Kidney epithelial cell (primary cell): Measurements from ENCODE around the gene WDFY3. TPM values are rescaled to one million over a fixed set of nuclear protein-coding genes. Genes with fewer than 3 reads are reported as not detected.

Experiments
- DNase-seq: peaks from one replicate; pipeline ENCODE4 v3.0.0-alpha.2; 2010; ENCODE audit warnings: low read depth
- H3K27me3 ChIP-seq: 2 replicates; pipeline ENCODE4 v1.6.0; 2011; ENCODE audit warnings: low read length; ENCODE audit not compliant: control insufficient read depth, insufficient read depth
- H3K36me3 ChIP-seq: 2 replicates; pipeline ENCODE4 v1.5.1; 2011; ENCODE audit warnings: low read length; ENCODE audit not compliant: control insufficient read depth, insufficient read depth
- H3K4me3 ChIP-seq: 2 replicates; pipeline ENCODE4 v1.5.1; 2011; ENCODE audit warnings: low read depth, mild to moderate bottlenecking, control low read depth, low read length
- total RNA-seq: library from RNA; depleted of rRNA; stranded (reverse); fragments of >200 nt; gene quantifications from 2 replicates; pipeline ENCODE4 v1.2.3, GENCODE V29; 2015
- TF ChIP-seq, protein P1 (sequence below): IDR thresholded peaks from 2 replicates; pipeline ENCODE4 v1.5.1; 2011; ENCODE audit warnings: mild to moderate bottlenecking, moderate library complexity, low read length, control low read depth, inconsistent platforms; ENCODE audit not compliant: insufficient read depth, poor library complexity, severe bottlenecking

WDFY3 gene
- total RNA-seq, 1 donor from 2014 or later = 54.4 TPM

GRCh38 chr4:84956014-84956413 lies 10.5 kb downstream of the WDFY3 start:
- no peak for DNase-seq
- no peak overlapping the region for H3K4me3 ChIP-seq
- no peaks in the 10 kb centered on the region for H3K36me3 ChIP-seq
- TF ChIP-seq, protein P1, sequence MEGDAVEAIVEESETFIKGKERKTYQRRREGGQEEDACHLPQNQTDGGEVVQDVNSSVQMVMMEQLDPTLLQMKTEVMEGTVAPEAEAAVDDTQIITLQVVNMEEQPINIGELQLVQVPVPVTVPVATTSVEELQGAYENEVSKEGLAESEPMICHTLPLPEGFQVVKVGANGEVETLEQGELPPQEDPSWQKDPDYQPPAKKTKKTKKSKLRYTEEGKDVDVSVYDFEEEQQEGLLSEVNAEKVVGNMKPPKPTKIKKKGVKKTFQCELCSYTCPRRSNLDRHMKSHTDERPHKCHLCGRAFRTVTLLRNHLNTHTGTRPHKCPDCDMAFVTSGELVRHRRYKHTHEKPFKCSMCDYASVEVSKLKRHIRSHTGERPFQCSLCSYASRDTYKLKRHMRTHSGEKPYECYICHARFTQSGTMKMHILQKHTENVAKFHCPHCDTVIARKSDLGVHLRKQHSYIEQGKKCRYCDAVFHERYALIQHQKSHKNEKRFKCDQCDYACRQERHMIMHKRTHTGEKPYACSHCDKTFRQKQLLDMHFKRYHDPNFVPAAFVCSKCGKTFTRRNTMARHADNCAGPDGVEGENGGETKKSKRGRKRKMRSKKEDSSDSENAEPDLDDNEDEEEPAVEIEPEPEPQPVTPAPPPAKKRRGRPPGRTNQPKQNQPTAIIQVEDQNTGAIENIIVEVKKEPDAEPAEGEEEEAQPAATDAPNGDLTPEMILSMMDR = no peak
- H3K27me3 ChIP-seq = no peaks in the 10 kb centered on the region

DNA sequence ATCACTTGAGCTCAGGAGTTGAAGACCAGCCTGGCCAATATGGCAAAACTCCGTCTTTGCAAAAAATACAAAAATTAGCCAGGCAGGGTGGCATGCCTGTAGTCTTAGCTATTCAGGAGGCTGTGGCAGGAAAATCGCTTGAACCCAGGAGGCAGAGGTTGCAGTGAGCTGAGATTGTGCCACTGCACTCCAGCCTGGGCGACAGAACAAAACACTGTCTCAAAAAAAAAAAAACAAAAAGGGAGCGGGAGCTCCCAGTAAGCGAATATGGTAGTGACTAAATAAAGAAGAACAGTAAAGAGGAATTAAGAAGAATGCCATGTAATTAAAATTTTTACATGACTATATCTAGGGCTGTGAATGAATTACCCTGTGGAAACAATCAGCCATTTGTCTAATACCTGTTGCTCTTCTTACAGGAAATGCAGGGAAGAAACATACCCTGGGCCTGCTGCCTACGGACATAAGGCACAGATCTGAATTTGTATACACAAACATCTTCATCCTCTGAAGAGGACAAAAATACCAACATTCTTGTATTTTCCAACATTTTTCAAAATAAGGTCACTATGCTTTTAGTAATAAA lies 11.4 kb downstream of the WDFY3 start:
- TF ChIP-seq, protein P1 = no peak
- DNase-seq = no peak
- Histone ChIP-seq H3K36me3 (no peaks in the 10 kb centered on the region), H3K27me3 (no peaks in the 10 kb centered on the region), H3K4me3 (no peak overlapping the region)

DNA sequence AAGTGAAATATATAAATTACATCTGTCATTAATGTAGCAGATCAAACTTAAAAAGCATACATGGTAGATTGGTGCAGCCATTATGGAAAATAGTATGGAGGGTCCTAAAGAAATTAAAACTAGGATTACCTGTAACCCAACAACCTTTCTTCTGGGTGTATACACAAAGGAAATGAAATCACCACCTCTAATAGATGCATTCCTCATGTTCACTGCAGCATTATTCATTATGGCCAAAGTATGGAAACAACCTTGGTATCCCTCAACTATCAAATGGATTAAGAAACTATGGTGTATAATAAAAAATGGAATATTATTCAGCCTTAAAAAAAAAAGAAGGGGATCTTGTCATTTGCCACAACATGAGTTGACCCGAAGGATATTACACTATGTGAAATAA lies 13.7 kb downstream of the WDFY3 start:
- TF ChIP-seq, protein P1 = no peak
- no peaks in the 10 kb centered on the region for H3K36me3 ChIP-seq
- H3K4me3 ChIP-seq = no peak overlapping the region
- no peaks in the 10 kb centered on the region for H3K27me3 ChIP-seq
- no peak for DNase-seq

- Histone ChIP-seq H3K4me3 (no peak overlapping the region), H3K27me3 (no peaks in the 10 kb centered on the region), H3K36me3 (no peaks in the 10 kb centered on the region)
- TF ChIP-seq, protein P1 = no peak
- DNase-seq = peak; percentile 73
Observed at GRCh38 chr4:84952004-84952403, 14.5 kb downstream of the WDFY3 start.

DNA sequence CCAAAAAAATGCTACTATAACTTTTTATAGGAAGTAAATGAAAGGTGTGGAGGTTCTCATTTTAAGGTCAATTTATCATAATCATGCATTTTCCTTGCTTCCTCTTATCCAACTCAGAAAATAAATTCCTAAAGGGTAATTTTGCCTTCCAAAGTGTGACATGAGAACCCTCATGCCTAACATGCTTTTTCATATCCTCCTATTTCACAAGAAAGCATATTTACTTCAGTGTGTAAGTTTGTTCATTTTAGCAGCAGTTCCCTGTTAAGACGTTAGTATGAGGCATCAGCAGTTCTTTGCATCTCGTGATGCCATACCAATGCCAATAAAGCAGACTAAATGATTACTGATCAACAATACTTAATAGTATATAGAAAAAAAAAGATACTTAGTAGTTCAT lies 18.4 kb downstream of the WDFY3 start:
- Histone ChIP-seq H3K36me3 (peaks cover 1% of the 10 kb centered on the region), H3K4me3 (no peak overlapping the region), H3K27me3 (no peaks in the 10 kb centered on the region)
- DNase-seq = no peak
- TF ChIP-seq, protein P1 = no peak

DNA sequence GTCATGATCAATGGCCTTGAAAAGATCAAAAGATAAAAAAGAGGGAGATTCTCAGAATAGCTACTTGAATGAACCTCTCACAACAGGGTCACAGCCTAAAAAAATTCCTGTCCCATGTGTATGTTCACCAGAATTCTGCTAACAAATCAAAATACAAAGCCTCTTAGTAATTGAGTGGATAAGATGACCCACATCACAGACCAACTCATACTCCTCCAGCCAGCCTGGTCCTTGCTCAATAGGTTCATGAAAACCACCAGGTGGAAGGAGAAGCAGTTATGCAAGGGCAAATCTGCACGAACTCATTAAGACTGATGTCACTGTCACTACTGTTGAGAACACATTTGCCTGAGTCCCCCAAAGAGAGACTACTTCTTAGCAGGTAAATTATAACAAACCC lies 21.5 kb downstream of the WDFY3 start:
- DNase-seq = no peak
- peaks cover 1% of the 10 kb centered on the region for H3K36me3 ChIP-seq

More for the DNA sequence above, 21.5 kb downstream of the WDFY3 start:
- H3K4me3 ChIP-seq = no peak overlapping the region
- TF ChIP-seq, protein P1 = no peak
- no peaks in the 10 kb centered on the region for H3K27me3 ChIP-seq
